HTERT RPE-1 (cell line): ENCODE results near the gene RPGR.

Experiments used
- in situ Hi-C: fragments of 300-500 bp; cut with MboI; formaldehyde crosslinking; loops from 4 replicates; pipeline ENCODE4 v1.14.3; 2020; ENCODE audit warnings: low sequenced_read_pairs

Gene RPGR

GRCh38 chrX:38332505-38332904 is 5.2 kb upstream of the RPGR start:
- in situ Hi-C loops = no loop called here

GRCh38 chrX:38327775-38328081 is 419 bp upstream of the RPGR start:
- in situ Hi-C loops = no loop called here

GRCh38 chrX:38326086-38326485 is 1.2 kb downstream of the RPGR start:
- in situ Hi-C loops = no loop called here

GRCh38 chrX:38320819-38321218 is 6.5 kb downstream of the RPGR start:
- in situ Hi-C loops = no loop called here

GRCh38 chrX:38318606-38319005 is 8.7 kb downstream of the RPGR start:
- in situ Hi-C loops = no loop called here

- in situ Hi-C loops = no loop called here
Observed at GRCh38 chrX:38318196-38318595, 9.1 kb downstream of the RPGR start.

GRCh38 chrX:38315186-38315585 is 12.1 kb downstream of the RPGR start:
- in situ Hi-C loops = no loop called here

- in situ Hi-C loops = no loop called here
Observed at GRCh38 chrX:38313190-38313589, 14.1 kb downstream of the RPGR start.

GRCh38 chrX:38312436-38312835 is 14.9 kb downstream of the RPGR start:
- in situ Hi-C loops = no loop called here

- in situ Hi-C loops = no loop called here
Observed at GRCh38 chrX:38311743-38312142, 15.6 kb downstream of the RPGR start.

- in situ Hi-C loops = no loop called here
Observed at GRCh38 chrX:38305971-38306370, 21.3 kb downstream of the RPGR start.

GRCh38 chrX:38304010-38304409 is 23.3 kb downstream of the RPGR start:
- in situ Hi-C loops = no loop called here

GRCh38 chrX:38293741-38294140 is 33.6 kb downstream of the RPGR start:
- in situ Hi-C loops = no loop called here

GRCh38 chrX:38287674-38288073 is 39.6 kb downstream of the RPGR start:
- in situ Hi-C loops = no loop called here

GRCh38 chrX:38285649-38286048 is 41.7 kb downstream of the RPGR start:
- in situ Hi-C loops = no loop called here

GRCh38 chrX:38282049-38282448 is 45.3 kb downstream of the RPGR start:
- in situ Hi-C loops = no loop called here

GRCh38 chrX:38279188-38279587 is 48.1 kb downstream of the RPGR start:
- in situ Hi-C loops = no loop called here

- in situ Hi-C loops = no loop called here
Observed at GRCh38 chrX:38278682-38279081, 48.6 kb downstream of the RPGR start.

- in situ Hi-C loops = no loop called here
Observed at GRCh38 chrX:38277802-38278201, 49.5 kb downstream of the RPGR start.

- in situ Hi-C loops = no loop called here
Observed at GRCh38 chrX:38277136-38277535, 50.2 kb downstream of the RPGR start.

GRCh38 chrX:38276089-38276488 is 51.2 kb downstream of the RPGR start:
- in situ Hi-C loops = no loop called here

GRCh38 chrX:38275615-38276014 is 51.7 kb downstream of the RPGR start:
- in situ Hi-C loops = no loop called here

- in situ Hi-C loops = no loop called here
Observed at GRCh38 chrX:38273453-38273852, 53.9 kb downstream of the RPGR start.

- in situ Hi-C loops = no loop called here
Observed at GRCh38 chrX:38271154-38271716, 56.1 kb downstream of the RPGR start.
